K562 (cell line): ENCODE results near the gene DNER. TPM values are rescaled to one million over a fixed set of nuclear protein-coding genes. Genes with fewer than 3 reads are reported as not detected.

Experiments
- ATAC-seq: fragments of 200-7000 bp; cut with Tn5 transposase; 3 replicates; pipeline ENCODE4 v1.9.1; 2020; ENCODE audit warnings: moderate library complexity
- BruUV-seq: library from RNA; stranded (reverse); fragments of 400-500 nt; replicated peaks from 2 replicates; lab custom pipeline; 2021; lab: Mats Ljungman, UMichigan
- CTCF ChIA-PET: fragments of 300-600 bp; formaldehyde crosslinking; extraction: SDS; loops from one replicate; lab custom pipeline; 2021; ENCODE audit warnings: low intra/inter-chr PET ratio; lab: Yijun Ruan, JAX
- POLR2A ChIA-PET: fragments of 300-600, 350-650 bp; sonication (Branson Sonifier 250); formaldehyde crosslinking; extraction: SDS; loops from one replicate; lab custom pipeline; 2021; ENCODE audit warnings: antibody characterized with exemption, inconsistent platforms; lab: Yijun Ruan, JAX
- DNase-seq, 4 experiments: peaks; one replicate each; pipeline versions ENCODE4 v3.0.0 to v3.0.0-alpha.2; 2011 to 2018; ENCODE audit warnings: low spot score in 3 of 4, mixed read lengths in 3 of 4; ENCODE audit errors: extremely low read depth in 1 of 4
- FAIRE-seq: peaks from 2 replicates; lab custom pipeline; 2011; peaks lifted over from hg19 to GRCh38; lab: Jason Lieb, UNC
- H2AFZ ChIP-seq: 2 replicates; pipeline ENCODE4 v1.6.0; 2011; ENCODE audit warnings: low read depth, low read length, control low read depth, inconsistent platforms
- H3K27ac ChIP-seq: fragments of 200-600 bp; 3 replicates; pipeline ENCODE4 v1.8.0; 2011; ENCODE audit warnings: low read depth, mild to moderate bottlenecking, control low read depth, inconsistent platforms, low read length, moderate library complexity, mixed read lengths; ENCODE audit errors: extremely low read depth
- H3K27me3 ChIP-seq, 2 experiments: fragments of 300-600 bp in 1 of 2; 2 replicates in 1 of 2; 3 replicates in 1 of 2; pipeline versions ENCODE4 v1.6.0 to v1.8.0; 2011; ENCODE audit warnings: inconsistent platforms in 2 of 2, low read length in 2 of 2, mild to moderate bottlenecking in 1 of 2, mixed read lengths in 1 of 2, moderate library complexity in 1 of 2; ENCODE audit not compliant: control insufficient read depth in 2 of 2, insufficient read depth in 2 of 2
- H3K36me3 ChIP-seq: fragments of 300-600 bp; 3 replicates; pipeline ENCODE4 v1.8.0; 2011; ENCODE audit warnings: mild to moderate bottlenecking, low read length, inconsistent platforms; ENCODE audit not compliant: control insufficient read depth, insufficient read depth
- H3K4me1 ChIP-seq, 2 experiments: fragments of 200-600 bp in 1 of 2; replicated peaks in 1 of 2; 2 replicates in 1 of 2; 3 replicates in 1 of 2; pipeline versions ENCODE4 v1.5.1 to v1.8.0; 2011; ENCODE audit warnings: inconsistent platforms in 2 of 2, low read length in 2 of 2, mild to moderate bottlenecking in 1 of 2, mixed read lengths in 1 of 2, moderate library complexity in 1 of 2; ENCODE audit not compliant: control insufficient read depth in 2 of 2, insufficient read depth in 2 of 2
- H3K4me2 ChIP-seq: 2 replicates; pipeline ENCODE4 v1.6.1; 2011; ENCODE audit warnings: low read length, control low read depth, inconsistent platforms, mixed read lengths; ENCODE audit not compliant: insufficient read depth
- H3K4me3 ChIP-seq: fragments of 200-600 bp; sonication (generic), shearing (Covaris generic); 2 replicates; pipeline ENCODE4 v1.5.1; 2016; ENCODE audit warnings: control low read depth, inconsistent platforms
- H3K79me2 ChIP-seq: fragments of 200-600 bp; 3 replicates; pipeline ENCODE4 v1.8.0; 2011; ENCODE audit warnings: low read length, inconsistent platforms; ENCODE audit not compliant: control insufficient read depth, insufficient read depth
- H3K9ac ChIP-seq, 2 experiments: 2 replicates each; pipeline versions ENCODE4 v1.6.0 to v1.6.1; 2011; ENCODE audit warnings: low read depth in 2 of 2, low read length in 2 of 2, control low read depth in 1 of 2, inconsistent platforms in 1 of 2, mild to moderate bottlenecking in 1 of 2, mixed read lengths in 1 of 2; ENCODE audit not compliant: insufficient read depth in 1 of 2
- H3K9me1 ChIP-seq: one replicate; pipeline ENCODE4 v1.6.0; 2011; ENCODE audit warnings: inconsistent platforms, mild to moderate bottlenecking, low read length, moderate library complexity; ENCODE audit not compliant: control insufficient read depth, insufficient read depth
- H3K9me3 ChIP-seq: replicated peaks from 2 replicates; pipeline ENCODE4 v1.5.1; 2011; ENCODE audit warnings: low read depth, low read length, inconsistent platforms; ENCODE audit not compliant: control insufficient read depth, insufficient read depth
- H4K20me1 ChIP-seq: replicated peaks from 2 replicates; pipeline ENCODE4 v1.6.1; 2011; ENCODE audit warnings: low read length, inconsistent platforms, mixed read lengths; ENCODE audit not compliant: control insufficient read depth, insufficient read depth
- CAMTA2 ChIP-seq: fragments of 250-450 bp; sonication (Bioruptor Pico); conservative IDR thresholded peaks from 2 replicates; pipeline ENCODE4 v1.5.1; 2022
- WGBS: fragments of 100-300 bp; shearing (Covaris generic); methylation state at CpG from one replicate; pipeline ENCODE4 v1.1.6; 2016; ENCODE audit warnings: low coverage, mixed read lengths; ENCODE audit not compliant: insufficient coverage; ENCODE audit errors: missing lambda C conversion rate; 5-methylcytosine and 5-hydroxymethylcytosine counted together
- in situ Hi-C: fragments of 300-500 bp; cut with MboI; formaldehyde crosslinking; loops from 4 replicates; pipeline ENCODE4 v1.15.0; 2018; ENCODE audit warnings: inconsistent platforms, mixed read lengths
- intact Hi-C: fragments of 100-400 bp; cut with micrococcal nuclease; formaldehyde crosslinking; loops from 2 replicates; pipeline ENCODE4 v1.14.2; 2022
- polyA plus RNA-seq, 8 experiments: library from polyadenylated mRNA; depleted of rRNA in 4 of 8; stranded (reverse) in 5 of 8; unstranded in 3 of 8; fragments of >200 nt; fragmentation: Nextera tagmentation in 2 of 8; fragmentation: Illumina TruSeq in 1 of 8; extraction: Ambion mirVana in 2 of 8; extraction: Trizol in 1 of 8; gene quantifications; 2 replicates each; pipeline versions ENCODE4 v1.2.1 to v1.2.3, GENCODE V29; 2011 to 2014; ENCODE audit warnings: inconsistent platforms in 1 of 8, missing spikeins in 1 of 8
- total RNA-seq, 7 experiments: library from RNA; depleted of rRNA in 6 of 7; stranded (reverse); fragments of >200 nt in 6 of 7; fragmentation: Illumina TruSeq in 2 of 7; extraction: Trizol in 2 of 7; gene quantifications; 2 replicates each; pipeline versions ENCODE4 v1.2.1 to v1.2.3, GENCODE V29; 2011 to 2021; ENCODE audit warnings: low replicate concordance in 1 of 7
- TF ChIP-seq, protein P1 (sequence below): sonication (generic); formaldehyde crosslinking; IDR thresholded peaks from 2 replicates; pipeline ENCODE4 v1.8.0; 2023; ENCODE audit warnings: missing genetic modification reagents, mild to moderate bottlenecking, borderline replicate concordance

Gene DNER
- total and polyA plus RNA-seq, 9 of the 15 experiments (the other 6 are each of a cell fraction or from before 2014, with no cell fraction given): not detected

DNA sequence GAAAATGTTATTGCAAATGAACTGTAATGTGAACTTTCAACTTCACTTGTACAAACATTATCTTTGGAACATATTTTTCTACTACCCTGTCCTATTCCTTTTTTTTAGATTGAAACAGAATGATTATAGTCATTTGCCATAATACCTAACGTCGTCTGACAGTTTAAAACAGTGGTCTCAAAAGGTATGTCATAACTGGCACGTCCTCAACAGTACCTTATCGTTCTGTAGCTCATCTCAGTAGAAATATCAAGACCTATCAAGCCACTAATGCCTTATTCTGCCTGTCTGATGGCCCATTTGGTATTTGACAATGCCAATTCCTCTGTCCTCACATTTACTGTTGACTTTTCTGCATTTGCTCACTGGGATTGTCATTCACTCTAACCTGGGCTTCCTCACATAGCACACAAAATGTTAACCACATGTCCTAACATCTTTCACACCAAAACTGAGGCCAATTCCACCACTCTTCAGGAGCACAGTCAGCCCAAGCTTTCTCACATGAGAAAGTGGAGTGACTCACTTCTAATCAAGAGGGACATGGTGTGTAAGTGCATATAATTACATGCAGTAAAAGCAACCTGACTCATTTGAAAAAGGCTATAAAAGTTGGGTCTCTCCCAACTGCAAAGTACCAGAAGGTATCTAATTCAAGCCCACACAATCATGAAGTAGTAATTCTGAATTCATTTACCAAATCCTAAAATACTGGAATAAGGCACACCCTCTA is 34.8 kb downstream of the DNER start:
- no peak overlapping the region for H3K4me2 ChIP-seq
- no peaks in the 10 kb centered on the region for H3K4me1 ChIP-seq
- DNase-seq: no peak
- WGBS: 0% methylated on average over 4 of the region's 4 CpGs
- H2AFZ ChIP-seq: no peak overlapping the region
- ATAC-seq: no peak
- H3K9me3 ChIP-seq: no peaks in the 10 kb centered on the region
- TF ChIP-seq CAMTA2 (CRISPR knock-in tag): no peak
- TF ChIP-seq, protein P1, sequence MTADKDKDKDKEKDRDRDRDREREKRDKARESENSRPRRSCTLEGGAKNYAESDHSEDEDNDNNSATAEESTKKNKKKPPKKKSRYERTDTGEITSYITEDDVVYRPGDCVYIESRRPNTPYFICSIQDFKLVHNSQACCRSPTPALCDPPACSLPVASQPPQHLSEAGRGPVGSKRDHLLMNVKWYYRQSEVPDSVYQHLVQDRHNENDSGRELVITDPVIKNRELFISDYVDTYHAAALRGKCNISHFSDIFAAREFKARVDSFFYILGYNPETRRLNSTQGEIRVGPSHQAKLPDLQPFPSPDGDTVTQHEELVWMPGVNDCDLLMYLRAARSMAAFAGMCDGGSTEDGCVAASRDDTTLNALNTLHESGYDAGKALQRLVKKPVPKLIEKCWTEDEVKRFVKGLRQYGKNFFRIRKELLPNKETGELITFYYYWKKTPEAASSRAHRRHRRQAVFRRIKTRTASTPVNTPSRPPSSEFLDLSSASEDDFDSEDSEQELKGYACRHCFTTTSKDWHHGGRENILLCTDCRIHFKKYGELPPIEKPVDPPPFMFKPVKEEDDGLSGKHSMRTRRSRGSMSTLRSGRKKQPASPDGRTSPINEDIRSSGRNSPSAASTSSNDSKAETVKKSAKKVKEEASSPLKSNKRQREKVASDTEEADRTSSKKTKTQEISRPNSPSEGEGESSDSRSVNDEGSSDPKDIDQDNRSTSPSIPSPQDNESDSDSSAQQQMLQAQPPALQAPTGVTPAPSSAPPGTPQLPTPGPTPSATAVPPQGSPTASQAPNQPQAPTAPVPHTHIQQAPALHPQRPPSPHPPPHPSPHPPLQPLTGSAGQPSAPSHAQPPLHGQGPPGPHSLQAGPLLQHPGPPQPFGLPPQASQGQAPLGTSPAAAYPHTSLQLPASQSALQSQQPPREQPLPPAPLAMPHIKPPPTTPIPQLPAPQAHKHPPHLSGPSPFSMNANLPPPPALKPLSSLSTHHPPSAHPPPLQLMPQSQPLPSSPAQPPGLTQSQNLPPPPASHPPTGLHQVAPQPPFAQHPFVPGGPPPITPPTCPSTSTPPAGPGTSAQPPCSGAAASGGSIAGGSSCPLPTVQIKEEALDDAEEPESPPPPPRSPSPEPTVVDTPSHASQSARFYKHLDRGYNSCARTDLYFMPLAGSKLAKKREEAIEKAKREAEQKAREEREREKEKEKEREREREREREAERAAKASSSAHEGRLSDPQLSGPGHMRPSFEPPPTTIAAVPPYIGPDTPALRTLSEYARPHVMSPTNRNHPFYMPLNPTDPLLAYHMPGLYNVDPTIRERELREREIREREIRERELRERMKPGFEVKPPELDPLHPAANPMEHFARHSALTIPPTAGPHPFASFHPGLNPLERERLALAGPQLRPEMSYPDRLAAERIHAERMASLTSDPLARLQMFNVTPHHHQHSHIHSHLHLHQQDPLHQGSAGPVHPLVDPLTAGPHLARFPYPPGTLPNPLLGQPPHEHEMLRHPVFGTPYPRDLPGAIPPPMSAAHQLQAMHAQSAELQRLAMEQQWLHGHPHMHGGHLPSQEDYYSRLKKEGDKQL: no peak
- POLR2A ChIA-PET: interaction anchor here (0.6 to 1.4 kb wide), 3 partner anchors 7 to 407 kb away, joined by 3 read pairs; no protein-coding TSS in a partner anchor
- no peak for FAIRE-seq
- H3K79me2 ChIP-seq: no peaks in the 10 kb centered on the region
- CTCF ChIA-PET: no interaction called here
- H3K9me1 ChIP-seq: no peaks in the 10 kb centered on the region
- no peaks in the 10 kb centered on the region; a peak in 1 of 5 replicates for H3K27me3 ChIP-seq
- intact Hi-C loops: no loop called here
- no peaks in the 10 kb centered on the region for H3K36me3 ChIP-seq
- no peak overlapping the region for H3K9ac ChIP-seq
- BruUV-seq: no TSS peak
- in situ Hi-C loops: no loop called here
- no peak overlapping the region for H3K4me3 ChIP-seq
- no peak overlapping the region for H3K27ac ChIP-seq
- no peaks in the 10 kb centered on the region for H4K20me1 ChIP-seq
